ENCODE data around the gene BTNL8.
"Not testable (repeated sequence)": the region's sequence is repeated elsewhere in the genome, so short reads cannot be mapped to it uniquely, and the experiment has no call there.

The BTNL8 gene

GRCh38 chr5:180874804-180875582 lies 24.0 kb upstream of the BTNL8 start:
- in situ Hi-C loops (cut with MboI; ENCODE audit: low sequenced_read_pairs): no loop called here

GRCh38 chr5:180875860-180876426 lies 23.0 kb upstream of the BTNL8 start:
- in situ Hi-C loops (cut with MboI; ENCODE audit: low sequenced_read_pairs): no loop called here

- in situ Hi-C loops (cut with MboI; ENCODE audit: low sequenced_read_pairs): not testable (repeated sequence)
Observed at GRCh38 chr5:180885845-180886529, 13.0 kb upstream of the BTNL8 start.

- in situ Hi-C loops (cut with MboI; ENCODE audit: low sequenced_read_pairs): no loop called here
Observed at GRCh38 chr5:180889381-180889780, 9.6 kb upstream of the BTNL8 start.

GRCh38 chr5:180895330-180895729 lies 3.6 kb upstream of the BTNL8 start:
- in situ Hi-C loops (cut with MboI; ENCODE audit: low sequenced_read_pairs): not testable (repeated sequence)

GRCh38 chr5:180900178-180900577 lies 1.2 kb downstream of the BTNL8 start:
- in situ Hi-C loops (cut with MboI; ENCODE audit: low sequenced_read_pairs): no loop called here

GRCh38 chr5:180901319-180902009 lies 2.5 kb downstream of the BTNL8 start:
- in situ Hi-C loops (cut with MboI; ENCODE audit: low sequenced_read_pairs): no loop called here

GRCh38 chr5:180908400-180908799 lies 9.4 kb downstream of the BTNL8 start:
- in situ Hi-C loops (cut with MboI; ENCODE audit: low sequenced_read_pairs): no loop called here

GRCh38 chr5:180908998-180909731 lies 10.2 kb downstream of the BTNL8 start:
- in situ Hi-C loops (cut with MboI; ENCODE audit: low sequenced_read_pairs): no loop called here

- in situ Hi-C loops (cut with MboI; ENCODE audit: low sequenced_read_pairs): no loop called here
Observed at GRCh38 chr5:180909782-180910181, 10.8 kb downstream of the BTNL8 start.

GRCh38 chr5:180910182-180910581 lies 11.2 kb downstream of the BTNL8 start:
- in situ Hi-C loops (cut with MboI; ENCODE audit: low sequenced_read_pairs): no loop called here

GRCh38 chr5:180910735-180911134 lies 11.8 kb downstream of the BTNL8 start:
- in situ Hi-C loops (cut with MboI; ENCODE audit: low sequenced_read_pairs): no loop called here

- in situ Hi-C loops (cut with MboI; ENCODE audit: low sequenced_read_pairs): no loop called here
Observed at GRCh38 chr5:180914646-180915045, 15.7 kb downstream of the BTNL8 start.

- in situ Hi-C loops (cut with MboI; ENCODE audit: low sequenced_read_pairs): no loop called here
Observed at GRCh38 chr5:180915924-180916323, 17.0 kb downstream of the BTNL8 start.

- in situ Hi-C loops (cut with MboI; ENCODE audit: low sequenced_read_pairs): no loop called here
Observed at GRCh38 chr5:180918380-180918779, 19.4 kb downstream of the BTNL8 start.

- in situ Hi-C loops (cut with MboI; ENCODE audit: low sequenced_read_pairs): no loop called here
Observed at GRCh38 chr5:180920710-180921109, 21.8 kb downstream of the BTNL8 start.

- in situ Hi-C loops (cut with MboI; ENCODE audit: low sequenced_read_pairs): no loop called here
Observed at GRCh38 chr5:180922932-180923331, 24.0 kb downstream of the BTNL8 start.

GRCh38 chr5:180932660-180933059 lies 33.7 kb downstream of the BTNL8 start:
- in situ Hi-C loops (cut with MboI; ENCODE audit: low sequenced_read_pairs): no loop called here

GRCh38 chr5:180935203-180935602 lies 36.2 kb downstream of the BTNL8 start:
- in situ Hi-C loops (cut with MboI; ENCODE audit: low sequenced_read_pairs): no loop called here

GRCh38 chr5:180938294-180938693 lies 39.3 kb downstream of the BTNL8 start:
- in situ Hi-C loops (cut with MboI; ENCODE audit: low sequenced_read_pairs): no loop called here

Data from HL-60/S4 treated with retinoic acid at 250 ng/mL for 4 days and 3 days (cell line).